NOMO-1 (cell line): ENCODE measurements around the gene SLC66A2.

Experiments used
- DNase-seq, 2 experiments: peaks; one replicate each; lab custom pipeline; 2025; ENCODE audit not compliant: unreplicated experiment in 2 of 2; lab: John Stamatoyannopoulos, UW

The SLC66A2 gene

DNA sequence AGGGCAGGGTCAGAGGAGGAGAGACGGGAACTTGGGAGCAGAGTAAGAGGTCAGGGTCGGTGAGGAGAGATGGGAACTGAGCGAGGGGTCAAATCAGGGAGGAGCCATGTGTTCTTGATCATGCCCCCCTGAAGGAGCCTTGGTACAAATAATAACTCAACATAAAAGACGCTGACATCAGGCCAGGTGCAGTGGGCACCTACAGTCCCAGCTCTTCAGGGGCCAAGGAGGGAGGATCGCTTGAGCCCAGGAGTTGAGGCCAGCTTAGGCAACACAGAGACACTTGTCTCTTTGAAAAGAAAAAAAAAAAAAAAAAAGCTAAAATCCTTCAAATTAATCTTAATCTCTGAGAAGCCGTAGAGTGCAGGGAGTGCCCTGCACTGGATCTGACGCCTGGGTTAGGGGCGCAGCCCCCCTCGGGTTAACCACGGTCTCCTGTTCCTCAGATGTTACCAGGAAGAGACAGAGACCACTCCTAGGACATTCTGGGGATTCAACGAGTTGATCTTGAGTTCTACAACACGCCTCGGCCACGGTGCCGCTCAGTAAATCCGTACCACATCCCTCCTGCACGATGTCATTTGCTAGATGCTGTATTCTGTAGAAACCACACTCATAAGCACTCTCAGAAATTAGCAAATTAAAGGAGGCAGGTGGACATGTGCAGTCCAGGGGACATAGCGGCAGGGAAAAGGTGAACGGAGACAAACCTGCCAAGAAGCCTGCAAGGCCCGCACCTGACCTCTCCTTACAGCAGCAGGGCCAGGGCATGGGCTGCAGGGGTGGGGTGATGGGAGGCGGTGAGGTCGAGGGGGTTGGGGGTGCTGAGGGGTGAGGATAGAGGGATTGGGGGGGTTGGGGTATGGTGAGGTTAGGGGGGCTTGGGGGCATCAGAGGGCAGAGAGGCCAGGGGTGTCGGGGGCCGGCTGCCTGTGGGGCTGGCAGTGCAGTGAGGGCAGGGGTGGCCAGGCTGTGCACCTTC lies 29.2 kb downstream of the SLC66A2 start:
- no peak for DNase-seq

DNA sequence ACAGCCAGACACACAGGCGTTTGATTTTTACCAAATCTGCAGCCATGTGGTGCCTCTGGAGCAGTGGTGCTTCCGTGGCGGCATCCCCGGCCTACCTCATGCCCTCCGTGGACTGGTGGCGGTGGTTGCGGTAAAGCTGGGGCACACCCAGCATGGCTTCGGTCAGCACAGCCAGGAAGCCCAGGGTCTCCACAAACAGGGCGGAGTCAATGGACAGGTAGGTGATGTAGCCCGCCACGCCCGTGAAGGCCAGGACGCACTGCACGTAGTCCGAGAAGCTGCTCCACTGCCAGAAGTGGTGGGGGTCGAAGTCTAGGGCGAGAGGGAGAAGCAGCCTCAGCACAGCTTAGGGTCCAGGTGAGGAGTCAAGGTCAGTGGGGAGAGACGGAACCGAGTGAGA lies 32.4 kb downstream of the SLC66A2 start:
- DNase-seq: no peak

DNA sequence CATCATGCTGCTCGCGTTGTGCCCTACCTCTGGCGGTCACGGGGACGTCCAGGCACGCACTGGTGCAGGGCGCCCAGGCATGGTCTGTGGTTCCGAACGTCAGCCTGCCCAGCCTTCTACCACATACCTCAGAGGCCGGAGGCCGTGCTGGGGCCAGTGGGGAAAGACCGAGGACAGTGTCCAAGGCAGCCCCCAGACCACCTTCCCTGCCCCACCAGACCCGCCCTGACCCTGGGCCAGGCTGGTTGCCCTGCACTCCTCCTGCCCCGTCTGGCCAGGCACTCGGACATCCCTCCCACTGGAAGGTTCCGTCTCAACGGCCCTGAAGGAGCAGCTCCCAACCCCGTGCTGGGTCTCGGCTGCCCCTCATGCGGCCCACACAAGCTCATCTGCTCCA lies 32.8 kb downstream of the SLC66A2 start:
- no peak for DNase-seq

DNA sequence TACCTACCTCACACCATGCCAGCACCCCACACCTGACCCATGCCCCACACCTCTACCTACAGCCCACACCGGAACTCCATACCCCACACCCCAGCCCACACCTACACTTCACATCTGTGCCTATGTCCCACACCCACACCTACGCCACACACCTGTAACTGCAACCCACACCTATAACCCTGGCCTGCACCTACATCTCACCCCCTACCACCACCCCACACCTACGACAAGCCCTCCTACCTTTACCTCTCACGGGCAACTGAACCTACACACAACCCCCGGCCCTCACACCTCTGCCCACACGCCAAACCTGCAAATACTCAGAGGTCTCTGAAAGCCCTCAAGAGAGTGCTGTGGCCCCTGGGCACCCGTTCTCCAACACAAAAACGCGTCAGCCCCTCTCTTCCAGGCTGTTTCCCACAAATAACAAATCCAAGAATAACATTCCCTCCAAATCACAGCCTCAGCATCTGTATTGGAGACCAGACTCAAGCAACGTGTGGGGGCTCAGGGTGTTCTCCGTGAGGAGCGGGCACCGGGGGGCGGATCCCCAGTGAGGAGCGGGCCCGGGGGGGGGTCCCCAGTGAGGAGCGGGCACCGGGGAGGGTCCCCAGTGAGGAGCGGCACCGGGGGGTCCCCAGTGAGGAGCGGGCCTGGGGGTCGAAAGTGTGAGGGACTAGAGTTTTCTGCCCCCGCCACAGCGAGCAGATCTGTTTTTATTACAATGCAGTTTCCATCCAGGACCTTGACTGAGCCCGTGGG lies 33.4 kb downstream of the SLC66A2 start:
- no peak for DNase-seq

DNA sequence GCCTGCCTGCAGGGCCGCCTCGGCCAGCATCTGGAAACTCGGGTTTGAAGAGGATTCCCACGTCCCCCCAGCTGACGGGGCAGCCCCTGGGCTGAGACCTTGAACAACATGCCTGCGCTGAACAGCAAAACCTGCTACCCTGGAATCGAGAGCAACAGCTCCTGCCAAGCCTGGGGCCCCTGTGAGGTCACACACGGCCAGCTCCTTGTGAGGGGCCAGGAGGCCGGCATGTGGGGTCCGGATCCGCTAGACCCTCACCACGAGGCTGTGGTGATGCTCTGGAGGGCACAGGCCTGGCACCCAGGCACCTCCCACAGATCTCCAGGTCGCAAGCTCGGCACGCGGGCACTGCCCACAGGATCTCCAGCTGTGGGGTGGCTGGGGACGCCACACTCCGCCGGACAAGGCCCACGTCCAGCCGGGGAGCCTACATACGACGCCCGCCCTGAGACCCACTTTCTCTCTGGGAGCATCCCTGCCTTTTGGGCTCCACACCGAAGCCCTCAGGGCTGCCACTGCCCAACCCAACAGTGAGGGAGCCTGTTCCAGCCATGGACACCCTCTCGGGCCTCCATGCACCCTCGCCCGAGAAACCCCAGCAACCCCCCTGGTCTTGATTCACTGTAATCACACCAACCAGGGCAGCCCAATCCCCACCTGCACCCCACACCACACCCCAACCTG lies 34.1 kb downstream of the SLC66A2 start:
- DNase-seq: no peak

DNA sequence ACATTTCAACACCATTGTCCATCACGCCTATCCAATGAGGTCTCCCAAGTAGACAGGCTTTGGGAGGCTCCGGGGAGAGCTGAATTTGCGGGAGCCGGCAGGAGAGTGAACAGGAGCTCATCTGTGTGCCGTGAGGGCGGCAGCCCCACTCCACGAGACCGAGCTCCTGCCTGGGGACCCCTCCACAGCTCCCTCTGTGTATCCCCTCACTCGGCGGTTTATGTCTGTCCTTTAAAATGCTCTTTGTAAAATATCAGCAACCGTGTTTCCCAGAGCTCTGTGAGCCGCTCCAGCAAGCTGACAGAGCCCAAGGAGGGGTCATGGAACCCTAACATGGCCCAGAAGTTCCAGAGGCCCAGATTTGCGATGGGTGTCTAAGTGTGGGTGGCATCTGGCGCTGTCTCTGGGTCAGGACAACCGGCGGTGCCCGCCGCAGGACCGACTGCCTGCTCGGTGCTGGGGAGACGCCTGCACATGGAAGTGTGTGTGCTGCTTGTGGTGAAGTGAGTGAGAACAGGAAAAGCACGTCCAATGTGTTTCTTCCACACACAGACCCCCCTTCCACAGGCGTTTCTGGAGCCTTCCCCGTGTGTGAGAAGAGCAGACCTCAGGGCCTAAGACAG lies 34.8 kb downstream of the SLC66A2 start:
- no peak for DNase-seq

DNA sequence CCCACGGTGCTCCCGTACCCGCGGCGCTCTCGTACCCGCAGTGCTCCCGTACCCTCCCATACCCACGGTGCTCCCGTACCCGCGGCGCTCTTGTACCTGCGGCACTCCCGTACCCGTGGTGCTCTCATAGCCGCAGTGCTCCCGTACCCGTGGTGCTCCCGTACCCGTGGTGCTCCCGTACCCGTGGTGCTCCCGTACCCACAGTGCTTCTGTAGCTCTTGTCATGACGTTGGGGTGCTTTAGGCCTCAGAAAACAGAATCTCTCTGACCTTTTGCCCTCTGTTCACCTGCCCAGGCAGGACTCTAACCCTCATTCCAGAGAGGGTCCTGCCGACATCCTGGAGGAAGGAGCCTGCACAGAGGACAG lies 35.3 kb downstream of the SLC66A2 start:
- no peak for DNase-seq

DNA sequence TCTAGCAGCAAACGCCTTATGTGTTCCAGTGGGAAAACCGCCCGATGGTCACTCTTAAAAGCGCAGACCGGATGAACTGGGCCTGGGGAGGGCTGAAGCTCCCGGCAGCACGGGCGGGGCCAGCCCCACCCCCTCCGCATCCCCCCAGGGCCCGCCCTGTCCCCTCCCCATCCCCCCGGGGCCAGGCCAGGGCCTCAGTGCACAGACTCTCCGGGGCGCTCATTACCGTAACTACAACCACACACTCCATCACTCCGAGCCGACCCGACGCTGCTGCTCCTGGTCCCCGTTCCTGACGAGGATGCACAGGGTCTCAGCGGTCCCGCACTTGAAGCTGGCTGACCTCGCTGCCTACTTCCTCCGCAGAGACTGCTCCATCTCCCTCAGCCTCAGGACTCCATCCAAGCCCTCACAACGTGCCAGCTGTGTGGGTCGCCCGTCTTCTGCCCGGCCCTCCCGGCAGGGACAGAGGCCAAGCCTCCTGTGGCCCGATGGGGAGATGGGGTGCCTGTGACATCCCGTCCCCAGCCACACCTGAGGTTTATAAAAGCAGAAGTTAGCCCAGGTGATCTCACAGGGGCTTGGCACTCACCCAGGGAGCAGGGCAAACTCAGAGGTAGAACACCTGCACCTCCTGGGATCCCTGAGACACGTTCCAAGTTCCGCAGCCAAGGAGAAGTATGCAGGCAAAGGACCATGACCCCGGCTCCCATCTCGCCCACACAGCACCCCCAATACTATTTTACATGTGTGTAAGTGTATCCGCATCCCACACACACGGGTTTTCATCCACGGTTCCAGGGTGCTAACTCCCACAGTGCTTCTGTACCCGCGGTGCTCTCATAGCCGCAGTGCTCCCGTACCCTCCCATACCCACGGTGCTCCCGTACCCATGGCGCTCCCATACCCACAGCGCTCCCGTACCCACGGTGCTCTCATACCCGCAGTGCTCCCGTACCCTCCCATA lies 36.0 kb downstream of the SLC66A2 start:
- no peak for DNase-seq

DNA sequence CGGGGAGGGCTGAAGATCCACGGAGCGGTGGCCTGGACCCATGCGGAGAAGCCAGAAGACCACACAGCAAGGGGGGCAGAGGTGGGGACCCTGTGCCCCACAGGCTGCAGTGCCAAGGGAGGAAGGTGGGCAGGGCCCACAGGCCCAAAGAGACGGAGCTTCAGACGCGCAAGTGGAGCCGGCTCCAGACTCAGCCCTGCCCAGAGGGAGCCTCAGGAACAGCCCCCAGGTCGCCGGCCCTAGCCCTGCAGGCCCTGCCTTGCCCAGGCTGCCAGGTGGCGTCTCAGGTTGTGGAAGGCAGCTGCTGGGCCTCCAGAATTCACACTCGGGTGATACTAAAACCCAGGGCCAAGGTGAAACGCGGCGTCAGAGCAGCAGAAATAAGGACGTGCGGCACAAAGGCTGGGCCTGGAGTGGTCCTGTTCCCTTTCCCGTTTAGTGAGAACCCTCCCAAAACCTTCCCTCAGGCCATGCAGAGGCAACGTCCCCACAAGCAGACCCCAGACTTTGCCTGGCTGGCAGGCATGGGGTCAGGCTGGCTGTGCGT lies 36.8 kb downstream of the SLC66A2 start:
- no peak for DNase-seq

DNA sequence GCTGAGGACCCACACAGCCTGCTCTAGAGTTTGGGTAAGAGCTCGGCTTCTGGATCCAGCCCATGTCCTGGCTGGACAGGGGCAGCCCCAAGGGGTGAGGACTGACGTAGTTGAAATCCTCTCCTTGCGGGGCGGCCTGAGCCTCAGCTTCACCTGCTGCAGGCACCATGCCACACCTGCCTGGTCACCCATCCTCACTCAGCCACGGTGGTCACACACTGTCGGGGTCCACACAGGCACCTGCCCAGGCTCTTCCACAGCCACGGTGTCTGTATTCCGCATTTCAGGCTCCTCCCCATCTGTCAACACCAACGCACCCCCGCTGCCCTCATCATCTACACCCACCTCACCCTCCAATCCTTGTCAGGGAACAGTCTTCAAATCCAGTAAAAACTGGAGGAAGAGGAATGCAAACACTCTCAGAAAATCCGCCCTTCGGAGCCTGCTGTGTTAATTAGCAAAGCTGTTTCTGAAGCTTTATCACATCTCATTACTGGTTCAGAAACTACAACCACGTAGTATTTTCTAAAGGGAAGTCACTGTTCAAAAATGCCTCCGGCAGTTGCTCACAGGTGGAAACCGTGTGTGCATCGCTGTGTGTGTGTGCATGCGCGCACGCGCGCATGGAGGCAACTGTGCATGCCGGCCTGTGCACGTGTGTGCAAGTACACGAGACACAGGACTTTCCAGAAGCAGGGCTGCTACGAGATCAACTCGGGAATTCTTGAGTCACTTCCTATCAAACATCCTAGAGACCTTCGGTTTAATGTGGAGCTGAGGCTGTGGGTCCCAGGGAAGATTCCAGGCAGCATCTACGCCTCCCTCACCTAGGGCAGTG lies 38.2 kb downstream of the SLC66A2 start:
- no peak for DNase-seq

DNA sequence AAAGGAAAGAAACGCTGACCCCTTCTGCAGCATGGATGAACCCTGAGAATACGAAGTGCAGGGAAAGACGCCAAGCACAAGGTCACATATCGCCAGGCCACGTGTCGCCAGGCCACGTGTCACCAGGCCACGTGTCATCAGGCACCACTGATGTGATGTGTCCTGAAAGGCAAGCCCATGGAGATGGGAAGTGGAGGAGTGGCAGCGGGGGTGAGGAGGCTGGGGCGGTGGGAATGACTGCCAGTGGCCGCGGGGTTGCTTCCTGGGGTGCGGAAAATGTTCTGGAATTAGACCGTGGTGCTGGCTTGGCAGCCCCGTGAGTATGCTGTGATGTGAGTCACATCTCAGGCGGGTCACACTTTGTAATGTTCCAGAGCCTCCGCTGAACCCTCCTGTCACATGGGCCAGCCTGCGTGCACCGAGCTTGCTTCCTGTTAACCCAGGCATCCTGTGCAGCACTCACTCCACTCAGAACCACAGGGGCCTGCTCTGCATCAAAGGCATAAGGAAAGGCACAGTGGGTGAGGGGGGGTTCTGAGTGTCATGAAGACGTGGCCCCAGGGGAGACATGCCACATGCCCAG lies 39.0 kb downstream of the SLC66A2 start:
- DNase-seq: no peak

DNA sequence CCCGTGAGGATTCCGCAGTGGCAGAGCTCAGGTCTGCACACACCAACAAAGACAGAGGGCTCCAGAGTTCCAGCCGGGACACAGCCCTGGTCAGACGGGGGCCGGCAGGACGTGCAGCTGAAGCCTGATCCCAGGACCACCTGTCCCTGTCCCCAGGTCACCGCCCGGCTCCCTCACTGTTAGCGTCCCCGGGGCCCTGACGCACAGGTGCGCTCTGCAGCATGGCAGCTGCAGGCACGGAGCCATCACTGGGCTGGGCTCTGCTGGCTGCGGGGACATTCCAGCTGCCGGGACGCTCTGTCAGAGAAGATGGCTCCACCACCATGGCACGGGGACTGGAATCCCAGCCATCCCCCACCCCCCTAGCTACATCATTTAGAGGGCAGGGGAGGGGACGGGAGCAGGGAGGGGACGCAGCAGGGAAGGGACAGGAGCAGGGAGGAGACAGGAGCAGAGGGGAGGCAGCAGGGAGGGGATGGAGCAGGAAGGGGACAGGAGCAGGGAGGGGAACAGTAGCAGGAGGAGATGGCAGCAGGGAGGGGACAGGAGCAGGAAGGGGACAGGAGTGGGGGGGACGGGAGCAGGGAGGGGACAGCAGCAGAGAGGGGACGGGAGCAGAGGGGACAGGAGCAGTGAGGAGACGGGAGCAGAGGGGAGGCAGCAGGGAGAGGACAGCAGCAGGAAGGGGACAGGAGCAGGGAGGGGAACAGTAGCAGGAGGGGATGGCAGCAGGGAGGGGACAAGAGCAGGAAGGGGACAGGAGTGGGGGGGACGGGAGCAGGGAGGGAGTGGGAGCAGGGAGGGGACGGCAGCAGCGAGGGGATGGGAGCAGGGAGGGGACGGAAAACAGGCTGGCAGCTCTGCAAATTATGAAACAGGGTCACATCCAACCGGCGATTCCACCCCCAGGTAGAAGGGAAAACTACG lies 39.8 kb downstream of the SLC66A2 start:
- no peak for DNase-seq

DNA sequence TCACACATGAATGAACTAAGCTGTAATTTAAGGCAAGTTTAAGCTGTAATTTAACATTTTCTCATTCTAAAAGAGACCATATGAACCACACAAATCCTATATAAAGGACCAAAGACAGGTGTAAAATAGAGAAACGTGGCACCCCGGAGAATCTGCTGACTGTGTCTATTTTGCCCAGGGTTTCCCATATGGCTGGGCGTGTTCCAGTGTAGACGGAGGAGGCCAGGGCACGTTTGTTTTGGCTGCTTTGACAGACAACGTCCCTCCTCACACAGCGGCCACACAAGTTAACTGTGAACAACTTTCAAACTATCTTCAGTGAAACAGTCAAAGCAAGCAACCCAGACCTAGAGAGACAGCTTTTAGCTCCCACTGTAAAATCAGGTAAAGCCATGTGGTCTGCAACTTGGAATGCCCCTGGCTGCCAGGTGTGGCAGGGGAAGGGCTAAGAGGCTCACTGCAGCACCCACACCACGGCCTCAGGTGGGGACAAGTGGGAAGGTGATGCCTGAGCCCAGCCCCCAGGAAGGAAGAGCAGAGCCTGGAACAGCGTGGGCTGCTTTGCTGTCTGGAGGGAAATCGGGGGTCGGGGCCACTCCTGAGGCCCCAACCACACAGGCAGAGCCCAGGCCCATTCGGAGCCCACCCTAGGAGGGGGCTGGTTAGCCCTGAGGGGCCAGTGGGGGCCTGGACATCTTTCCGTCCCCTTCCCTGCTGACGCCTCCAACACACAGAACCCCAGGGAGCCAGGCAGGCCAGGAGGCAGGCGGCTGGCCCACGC lies 40.7 kb downstream of the SLC66A2 start:
- no peak for DNase-seq

DNA sequence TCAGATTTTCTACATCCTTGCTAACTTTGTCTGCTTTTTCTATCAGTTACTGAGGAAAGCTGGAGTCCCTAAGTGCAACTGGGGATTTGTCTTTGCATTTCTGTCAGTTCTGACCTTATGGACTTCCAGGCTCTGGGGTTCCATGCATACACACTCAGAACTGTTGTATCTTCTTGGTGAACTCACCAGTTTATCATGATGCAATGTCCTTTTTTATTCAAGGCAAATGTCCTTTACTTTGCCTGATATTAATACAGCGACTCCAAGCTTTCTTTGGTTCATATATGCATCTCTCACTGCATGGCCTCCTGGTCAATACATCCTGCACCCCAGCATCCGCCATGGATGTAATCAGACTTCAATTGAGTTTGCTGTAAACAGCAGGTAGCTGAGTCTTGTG lies 44.7 kb downstream of the SLC66A2 start:
- no peak for DNase-seq

DNA sequence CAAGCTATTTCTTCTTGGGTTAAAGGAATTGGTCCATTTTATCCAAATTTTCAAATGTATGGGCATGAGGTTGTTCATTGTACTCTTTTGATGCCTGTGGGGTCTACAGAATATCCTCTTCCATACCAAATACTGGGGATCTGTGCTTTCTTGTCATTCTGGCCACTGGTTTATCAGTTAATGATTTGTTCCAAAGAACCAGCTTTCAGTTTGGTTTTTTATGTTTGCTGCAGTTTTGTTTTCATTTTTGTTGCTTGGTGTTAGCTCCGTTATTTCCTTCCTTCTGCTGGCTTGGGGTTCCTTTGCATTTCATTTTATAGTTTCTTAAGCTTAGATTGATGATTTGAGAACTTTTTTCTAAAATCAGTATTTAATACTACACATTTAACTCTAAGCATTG lies 45.5 kb downstream of the SLC66A2 start:
- no peak for DNase-seq

DNA sequence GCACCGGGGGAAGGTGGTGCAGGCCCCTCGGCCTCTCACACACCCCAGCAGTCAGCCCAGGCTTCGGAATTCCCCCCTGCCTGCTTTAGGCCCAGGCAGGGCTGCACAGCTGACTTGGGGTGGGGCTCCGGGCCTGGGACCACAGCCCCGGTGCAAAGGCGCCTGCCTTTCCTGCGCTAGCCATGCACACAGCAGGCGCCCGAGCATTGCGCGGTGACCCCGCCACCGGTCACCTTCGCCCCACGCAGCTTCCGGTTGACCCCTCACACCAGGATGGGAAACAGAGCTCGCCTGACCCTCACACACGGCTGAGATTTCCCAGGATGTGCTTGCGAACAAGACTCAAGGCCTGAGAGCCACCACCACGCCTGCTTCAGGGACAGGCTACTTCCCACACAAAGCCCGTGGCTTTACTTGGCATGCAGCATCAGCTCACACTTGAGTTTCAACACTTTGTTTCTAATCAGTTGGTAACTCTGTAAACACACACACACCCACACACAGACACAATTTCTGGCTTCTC lies 46.0 kb downstream of the SLC66A2 start:
- DNase-seq: no peak
